ENCODE data around the gene DNAAF5.

Gene DNAAF5

DNA sequence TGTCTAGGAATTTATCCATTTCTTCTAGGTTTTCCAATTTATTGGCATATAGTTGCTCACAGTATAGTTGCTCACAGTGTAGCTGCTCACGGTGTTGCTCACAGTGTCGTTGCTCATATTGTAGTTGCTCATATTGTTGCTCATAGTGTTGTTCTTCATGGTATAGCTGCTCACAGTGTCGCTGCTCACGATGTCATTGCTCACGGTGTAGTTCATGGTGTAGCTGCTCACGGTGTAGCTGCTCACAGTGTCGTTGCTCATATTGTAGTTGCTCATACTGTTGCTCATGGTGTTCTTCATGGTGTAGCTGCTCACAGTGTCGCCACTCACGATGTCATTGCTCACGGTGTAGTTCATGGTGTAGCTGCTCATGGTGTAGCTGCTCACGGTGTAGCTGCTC, 8.3 kb downstream of the DNAAF5 start:
- no peak overlapping the region for H3K4me3 ChIP-seq (ENCODE audit: control insufficient read depth, low read depth, low read length)
- TF ChIP-seq CTCF (IDR thresholded peaks at IDR 0.05; ENCODE audit: control insufficient read depth, insufficient read depth, low read depth, low read length, missing control alignments) = no peak
- DNase-seq (ENCODE audit: low read depth) = no peak

DNA sequence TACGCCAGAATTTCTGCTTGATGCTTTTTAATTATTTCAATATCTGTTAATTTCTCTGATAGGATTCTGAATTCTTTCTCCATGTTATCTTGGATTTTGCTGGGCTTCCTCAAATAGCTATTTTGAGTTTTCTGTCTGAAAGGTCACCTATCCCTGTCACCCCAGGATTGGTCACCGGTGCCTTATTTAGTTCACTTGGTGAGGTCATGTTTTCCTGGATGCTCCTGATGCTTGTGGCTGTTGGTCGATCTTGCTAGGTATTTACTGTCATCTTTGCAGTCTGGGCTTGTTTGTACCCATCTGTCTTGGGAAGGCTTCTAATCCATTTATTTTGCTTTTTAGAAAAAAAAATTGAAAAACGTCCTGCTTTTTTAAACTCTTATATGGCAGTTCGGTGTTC, 11.7 kb downstream of the DNAAF5 start:
- TF ChIP-seq CTCF (IDR thresholded peaks at IDR 0.05; ENCODE audit: control insufficient read depth, insufficient read depth, low read depth, low read length, missing control alignments) = no peak
- H3K4me3 ChIP-seq (ENCODE audit: control insufficient read depth, low read depth, low read length) = no peak overlapping the region
- DNase-seq (ENCODE audit: low read depth) = no peak

DNA sequence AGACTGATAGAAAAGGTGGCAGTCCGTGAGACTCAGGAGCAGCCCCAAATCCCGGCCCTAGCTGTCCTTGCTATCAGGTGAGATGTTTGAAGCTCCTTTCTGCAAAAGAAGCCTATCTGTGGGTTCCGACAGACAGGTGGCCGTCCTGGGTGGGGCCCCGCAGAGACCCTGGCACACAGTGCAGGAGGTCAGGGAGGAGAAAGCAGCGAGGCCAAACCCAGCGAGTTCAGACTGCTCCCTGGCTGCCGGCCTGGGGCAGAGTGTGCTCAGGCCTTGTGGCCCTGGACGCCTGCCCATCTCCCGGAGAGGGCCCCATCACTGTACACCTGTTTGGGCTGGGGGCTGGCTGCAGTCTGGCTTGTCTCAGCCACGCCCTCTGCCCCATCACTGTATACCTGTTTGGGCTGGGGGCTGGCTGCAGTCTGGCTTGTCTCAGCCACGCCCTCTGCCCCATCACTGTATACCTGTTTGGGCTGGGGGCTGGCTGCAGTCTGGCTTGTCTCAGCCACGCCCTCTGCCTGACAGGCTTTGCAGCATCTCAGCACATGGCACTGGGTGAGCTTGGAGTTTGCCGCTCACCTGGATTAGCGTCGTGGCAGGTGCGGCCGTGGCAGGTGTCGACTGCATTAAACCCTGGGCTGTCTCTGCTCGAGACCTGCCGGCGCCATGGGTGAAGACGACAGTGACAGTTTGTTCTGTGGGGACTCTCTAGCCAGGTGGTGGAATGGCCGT, 12.4 kb downstream of the DNAAF5 start:
- no peak for DNase-seq (ENCODE audit: low read depth)
- H3K4me3 ChIP-seq (ENCODE audit: control insufficient read depth, low read depth, low read length) = no peak overlapping the region
- TF ChIP-seq CTCF (IDR thresholded peaks at IDR 0.05; ENCODE audit: control insufficient read depth, insufficient read depth, low read depth, low read length, missing control alignments) = no peak

DNA sequence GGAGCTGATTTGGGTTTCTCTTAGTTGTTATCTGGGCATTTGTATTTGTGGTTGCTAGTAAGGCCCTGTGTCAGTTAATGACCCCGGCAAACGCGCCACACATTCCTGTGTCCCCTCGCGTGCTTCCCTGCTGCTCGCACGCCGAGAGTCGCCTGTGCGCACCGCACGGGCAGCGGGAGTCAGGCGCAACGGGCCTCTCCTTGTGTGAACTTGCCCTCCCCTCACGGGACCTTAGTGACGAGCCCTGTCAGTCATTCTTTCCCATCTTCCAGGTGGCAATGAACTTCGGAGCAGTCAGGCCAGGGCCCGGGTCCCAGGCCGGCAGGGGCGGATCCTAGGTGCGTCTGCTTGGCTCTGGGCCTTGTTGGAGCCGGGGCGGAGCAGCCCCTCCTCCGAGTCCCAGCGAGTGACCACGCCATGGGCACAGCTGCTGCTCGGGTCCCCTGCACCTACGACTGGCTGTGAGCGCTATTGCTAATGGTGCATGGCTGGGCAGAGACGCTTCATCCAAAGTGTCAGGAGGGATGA, 13.0 kb downstream of the DNAAF5 start:
- TF ChIP-seq CTCF (IDR thresholded peaks at IDR 0.05; ENCODE audit: control insufficient read depth, insufficient read depth, low read depth, low read length, missing control alignments) = no peak
- no peak for DNase-seq (ENCODE audit: low read depth)
- H3K4me3 ChIP-seq (ENCODE audit: control insufficient read depth, low read depth, low read length) = no peak overlapping the region

DNA sequence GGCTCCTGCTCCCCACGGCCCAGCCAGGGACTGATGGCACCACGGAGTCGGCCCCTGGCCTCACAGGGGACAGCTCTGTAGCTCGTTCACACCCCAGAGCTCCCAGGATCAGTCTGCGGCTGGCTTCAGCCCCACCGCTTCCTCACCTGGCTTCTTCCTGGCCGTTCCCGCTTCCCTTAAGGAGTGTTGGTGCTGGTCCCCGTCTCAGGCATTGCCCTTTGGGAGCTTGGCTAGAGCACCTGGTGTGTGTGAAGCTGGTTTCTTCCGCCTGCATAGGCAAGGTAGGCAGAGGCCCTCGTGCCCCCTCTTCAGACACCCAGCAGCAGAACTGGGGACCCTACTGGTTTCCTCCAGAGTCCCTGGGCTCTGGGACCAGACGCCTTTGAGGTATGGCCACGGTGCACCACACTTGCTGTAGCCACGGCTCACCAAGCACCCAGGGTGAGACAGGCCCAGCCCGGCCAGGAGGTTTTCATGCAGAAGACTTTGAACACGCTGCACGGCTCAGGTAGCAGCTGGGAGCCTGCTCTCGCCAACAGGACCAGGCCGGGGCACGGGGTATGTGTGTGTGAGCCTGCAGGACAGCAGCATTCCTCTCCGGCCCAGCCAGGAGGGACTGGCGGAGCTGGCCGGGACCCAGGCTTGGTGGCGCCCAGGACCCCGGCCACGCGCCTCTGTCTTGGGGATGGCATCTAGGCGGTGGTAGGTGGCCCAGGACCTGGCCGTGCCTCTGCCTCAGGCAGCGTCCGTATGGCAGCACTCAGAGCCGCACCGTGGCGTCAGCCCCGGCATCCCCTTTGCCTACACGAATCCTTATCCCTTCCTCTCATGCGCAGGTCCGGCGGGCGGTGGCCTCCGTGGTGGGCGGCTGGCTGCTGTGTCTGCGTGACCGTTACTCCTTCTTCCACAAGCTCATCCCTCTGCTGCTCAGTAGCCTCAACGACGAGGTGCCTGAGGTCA, 13.8 kb downstream of the DNAAF5 start:
- no peak for DNase-seq (ENCODE audit: low read depth)
- no peak for TF ChIP-seq CTCF (IDR thresholded peaks at IDR 0.05; ENCODE audit: control insufficient read depth, insufficient read depth, low read depth, low read length, missing control alignments)
- no peak overlapping the region for H3K4me3 ChIP-seq (ENCODE audit: control insufficient read depth, low read depth, low read length)

GRCh38 chr7:741191-741671, 14.7 kb downstream of the DNAAF5 start:
- no peak overlapping the region for H3K4me3 ChIP-seq (ENCODE audit: control insufficient read depth, low read depth, low read length)
- no peak for DNase-seq (ENCODE audit: low read depth)
- TF ChIP-seq CTCF (IDR thresholded peaks at IDR 0.05; ENCODE audit: control insufficient read depth, insufficient read depth, low read depth, low read length, missing control alignments) = no peak
